Glutamatergic neuron (in vitro differentiated cells): Measurements from ENCODE around the gene EIF2AK2. TPM values are rescaled to one million over a fixed set of nuclear protein-coding genes. Genes with fewer than 3 reads are reported as not detected.

Source experiments
- DNase-seq: peaks from one replicate; pipeline ENCODE4 v3.0.0; 2022
- H3K27ac Mint-ChIP-seq: one replicate; pipeline ENCODE4 v1.8.0; 2020; ENCODE audit warnings: mild to moderate bottlenecking, mixed read lengths, inconsistent platforms; ENCODE audit not compliant: unreplicated experiment
- H3K27me3 Mint-ChIP-seq: one replicate; pipeline ENCODE4 v1.8.0; 2020; ENCODE audit warnings: mild to moderate bottlenecking, moderate library complexity, mixed read lengths, inconsistent platforms; ENCODE audit not compliant: unreplicated experiment
- H3K36me3 Mint-ChIP-seq: one replicate; pipeline ENCODE4 v1.8.0; 2020; ENCODE audit warnings: mild to moderate bottlenecking, mixed read lengths, inconsistent platforms; ENCODE audit not compliant: unreplicated experiment
- H3K4me1 Mint-ChIP-seq: one replicate; pipeline ENCODE4 v1.8.0; 2020; ENCODE audit warnings: mild to moderate bottlenecking, low read depth, mixed read lengths, inconsistent platforms; ENCODE audit not compliant: unreplicated experiment
- H3K4me3 Mint-ChIP-seq: one replicate; pipeline ENCODE4 v1.8.0; 2020; ENCODE audit warnings: mild to moderate bottlenecking, mixed read lengths, inconsistent platforms; ENCODE audit not compliant: unreplicated experiment
- H3K9me3 Mint-ChIP-seq: one replicate; pipeline ENCODE4 v1.8.0; 2020; ENCODE audit warnings: mild to moderate bottlenecking, moderate library complexity, mixed read lengths, inconsistent platforms; ENCODE audit not compliant: unreplicated experiment
- CTCF ChIP-seq: fragments of 200-600 bp; sonication (generic); IDR thresholded peaks from one replicate; pipeline ENCODE4 v1.5.0; 2021; ENCODE audit not compliant: partially characterized antibody, unreplicated experiment
- total RNA-seq: library from RNA; stranded (reverse); fragmentation: NEBNext Ultra II Directional; extraction: Animal tissue kit (Norgen Biotek cat#: 25700); gene quantifications from one replicate; pipeline ENCODE4 v1.2.1, GENCODE V29; 2021; ENCODE audit not compliant: unreplicated experiment

Gene EIF2AK2
- total RNA-seq, 1 donor from 2014 or later: 8.7 TPM

- H3K36me3 Mint-ChIP-seq: no peaks in the 10 kb centered on the region
- no peak overlapping the region for H3K4me3 Mint-ChIP-seq
- H3K9me3 Mint-ChIP-seq: peaks cover 2% of the 10 kb centered on the region
- peaks cover 4% of the 10 kb centered on the region for H3K4me1 Mint-ChIP-seq
- TF ChIP-seq CTCF: no peak
- no peak for DNase-seq
- no peak overlapping the region for H3K27ac Mint-ChIP-seq
- H3K27me3 Mint-ChIP-seq: no peaks in the 10 kb centered on the region
These were observed 76.5 kb downstream of the EIF2AK2 start for GRCh38 chr2:37080266-37080665.

- Mint-ChIP-seq H3K36me3 (peaks cover 7% of the 10 kb centered on the region), H3K4me3 (no peak overlapping the region), H3K27ac (no peak overlapping the region), H3K4me1 (no peaks in the 10 kb centered on the region), H3K27me3 (no peaks in the 10 kb centered on the region), H3K9me3 (no peaks in the 10 kb centered on the region)
- no peak for TF ChIP-seq CTCF
- no peak for DNase-seq
These were observed 85.8 kb downstream of the EIF2AK2 start for GRCh38 chr2:37070931-37071330.

GRCh38 chr2:37068686-37069085, 88.1 kb downstream of the EIF2AK2 start:
- Mint-ChIP-seq H3K4me1 (no peaks in the 10 kb centered on the region), H3K9me3 (no peaks in the 10 kb centered on the region), H3K4me3 (no peak overlapping the region), H3K36me3 (no peaks in the 10 kb centered on the region), H3K27ac (no peak overlapping the region), H3K27me3 (no peaks in the 10 kb centered on the region)
- DNase-seq: no peak
- no peak for TF ChIP-seq CTCF

GRCh38 chr2:37061776-37062175, 95.0 kb downstream of the EIF2AK2 start:
- Mint-ChIP-seq H3K9me3 (no peaks in the 10 kb centered on the region), H3K4me3 (no peak overlapping the region), H3K27ac (no peak overlapping the region), H3K4me1 (peaks cover 6% of the 10 kb centered on the region), H3K27me3 (no peaks in the 10 kb centered on the region), H3K36me3 (no peaks in the 10 kb centered on the region)
- no peak for DNase-seq
- no peak for TF ChIP-seq CTCF

GRCh38 chr2:37061013-37061711, 95.6 kb downstream of the EIF2AK2 start:
- H3K27me3 Mint-ChIP-seq: no peaks in the 10 kb centered on the region
- H3K36me3 Mint-ChIP-seq: no peaks in the 10 kb centered on the region
- TF ChIP-seq CTCF: no peak
- H3K27ac Mint-ChIP-seq: no peak overlapping the region
- H3K9me3 Mint-ChIP-seq: no peaks in the 10 kb centered on the region
- DNase-seq: no peak
- H3K4me3 Mint-ChIP-seq: no peak overlapping the region
- H3K4me1 Mint-ChIP-seq: peaks cover 6% of the 10 kb centered on the region
